NOMO-1 (cell line): ENCODE measurements around the gene BSCL2.
"Not testable (repeated sequence)": the region's sequence is repeated elsewhere in the genome, so short reads cannot be mapped to it uniquely, and the experiment has no call there.

Experiments used
- DNase-seq, 2 experiments: peaks; one replicate each; lab custom pipeline; 2025; ENCODE audit not compliant: unreplicated experiment in 2 of 2; lab: John Stamatoyannopoulos, UW

The BSCL2 gene

GRCh38 chr11:62719302-62719978 lies 12.2 kb upstream of the BSCL2 start:
- no peak for DNase-seq

- DNase-seq = no peak
Observed at GRCh38 chr11:62716816-62717215, 9.6 kb upstream of the BSCL2 start.

- DNase-seq = no peak
Observed at GRCh38 chr11:62716206-62716605, 9.0 kb upstream of the BSCL2 start.

DNA sequence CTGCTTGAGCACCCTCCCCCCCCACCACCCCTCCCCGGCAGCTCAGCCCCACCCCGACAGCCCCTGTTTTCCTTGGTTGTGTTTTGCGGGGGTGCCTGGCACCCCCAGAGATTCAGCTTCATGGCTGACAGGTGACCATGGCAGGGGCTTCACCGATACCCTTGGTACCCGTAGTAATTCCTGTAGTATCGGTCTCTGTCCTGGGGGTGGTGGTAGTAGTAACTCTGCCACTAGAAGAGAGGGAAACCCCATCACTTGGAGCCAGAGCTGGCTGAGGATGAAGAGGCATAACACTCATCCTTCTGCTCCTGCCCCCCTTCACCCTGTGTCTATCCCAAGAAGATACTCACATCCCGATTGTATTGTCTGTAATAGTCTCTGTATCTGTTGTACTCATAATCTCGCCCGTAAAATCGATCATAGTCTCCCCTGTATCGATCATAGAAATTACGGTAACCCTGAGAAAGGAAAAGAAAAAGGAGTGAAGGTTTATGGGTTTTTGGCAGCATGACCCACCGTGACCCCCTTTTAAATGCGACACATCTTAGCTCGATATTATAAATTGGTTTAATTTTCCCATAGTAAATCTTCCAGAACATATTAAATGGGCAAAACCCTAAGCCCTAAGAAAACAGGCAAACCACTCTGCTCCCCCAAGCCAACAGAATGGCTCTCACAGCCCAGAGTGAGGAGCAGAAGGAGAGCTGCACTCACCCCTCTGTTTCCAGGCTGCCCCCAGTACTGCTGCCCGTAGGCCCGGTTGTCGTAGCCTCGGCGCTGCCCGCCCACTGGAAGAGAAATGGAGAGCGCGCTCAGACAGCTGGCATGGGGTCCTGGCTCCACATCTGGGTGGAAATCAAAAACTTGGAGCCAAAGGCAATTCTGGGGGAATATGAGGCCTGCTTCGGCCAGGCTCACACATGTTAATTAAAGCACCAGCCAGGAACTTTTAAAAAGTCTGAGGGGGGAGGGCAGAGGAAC lies 8.2 kb upstream of the BSCL2 start:
- DNase-seq = no peak

DNA sequence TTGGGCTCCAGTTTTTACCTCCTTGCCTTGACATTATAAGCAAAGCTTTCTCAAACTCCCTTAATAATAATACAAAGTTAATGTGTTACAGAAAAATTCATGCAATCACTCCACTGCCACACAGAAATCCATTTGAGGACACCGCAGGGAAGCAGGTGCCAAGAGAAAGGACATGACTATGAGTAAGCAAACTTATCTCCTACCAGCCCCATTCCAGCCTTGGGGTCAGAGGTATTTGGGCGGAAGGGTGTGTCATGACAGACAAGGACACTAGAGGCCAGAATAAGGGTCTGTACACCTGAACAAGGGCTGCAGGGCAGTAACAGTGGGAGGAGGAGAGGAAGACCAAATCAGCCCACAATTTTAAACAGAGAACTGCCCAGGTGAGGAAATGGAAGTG lies 6.1 kb upstream of the BSCL2 start:
- DNase-seq = no peak

- no peak for DNase-seq
Observed at GRCh38 chr11:62712861-62713260, 5.6 kb upstream of the BSCL2 start.

DNA sequence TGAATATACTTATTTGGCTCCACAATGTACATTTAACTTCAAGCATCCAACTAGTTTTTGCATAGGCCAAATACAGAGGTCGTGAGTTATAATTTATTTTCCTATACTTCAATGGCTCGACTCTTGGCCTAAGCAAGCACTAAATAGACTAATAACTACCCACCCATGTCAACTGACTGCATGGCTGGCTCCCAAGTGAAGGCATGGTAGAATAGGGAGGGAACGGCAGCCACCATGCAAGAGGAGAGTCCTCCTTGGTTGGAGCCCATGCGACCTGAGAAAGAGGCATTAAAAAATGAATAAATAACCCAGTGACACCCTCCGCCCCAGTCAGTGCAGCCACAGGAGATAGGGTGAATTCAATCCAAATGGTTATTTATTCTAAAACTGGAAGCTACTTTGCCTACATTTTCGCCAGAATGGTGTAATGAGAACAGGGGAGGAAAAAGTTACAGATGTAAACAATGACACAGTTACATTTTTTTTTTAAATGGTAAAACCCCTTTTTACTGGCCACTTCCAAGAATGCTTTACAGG lies 5.1 kb upstream of the BSCL2 start:
- no peak for DNase-seq

DNA sequence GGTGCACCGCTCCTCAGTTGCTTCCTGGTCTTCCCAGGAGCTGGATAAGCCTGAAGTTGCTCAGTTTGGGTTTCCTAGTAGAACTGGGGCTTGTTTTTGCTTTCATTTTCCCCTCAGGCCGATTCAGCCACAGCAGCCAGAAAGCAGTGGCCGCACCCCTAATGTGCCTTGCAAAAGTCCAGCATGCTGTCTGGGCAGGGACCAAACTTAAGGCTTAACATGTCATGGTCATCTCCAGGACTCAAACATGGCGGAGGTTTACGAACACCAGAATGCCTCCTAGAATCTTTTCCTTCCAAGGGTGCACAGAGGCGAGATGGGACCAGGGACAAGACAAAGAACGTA lies 2.7 kb upstream of the BSCL2 start:
- DNase-seq = peak in 1 of 2 experiments; percentile 49

DNA sequence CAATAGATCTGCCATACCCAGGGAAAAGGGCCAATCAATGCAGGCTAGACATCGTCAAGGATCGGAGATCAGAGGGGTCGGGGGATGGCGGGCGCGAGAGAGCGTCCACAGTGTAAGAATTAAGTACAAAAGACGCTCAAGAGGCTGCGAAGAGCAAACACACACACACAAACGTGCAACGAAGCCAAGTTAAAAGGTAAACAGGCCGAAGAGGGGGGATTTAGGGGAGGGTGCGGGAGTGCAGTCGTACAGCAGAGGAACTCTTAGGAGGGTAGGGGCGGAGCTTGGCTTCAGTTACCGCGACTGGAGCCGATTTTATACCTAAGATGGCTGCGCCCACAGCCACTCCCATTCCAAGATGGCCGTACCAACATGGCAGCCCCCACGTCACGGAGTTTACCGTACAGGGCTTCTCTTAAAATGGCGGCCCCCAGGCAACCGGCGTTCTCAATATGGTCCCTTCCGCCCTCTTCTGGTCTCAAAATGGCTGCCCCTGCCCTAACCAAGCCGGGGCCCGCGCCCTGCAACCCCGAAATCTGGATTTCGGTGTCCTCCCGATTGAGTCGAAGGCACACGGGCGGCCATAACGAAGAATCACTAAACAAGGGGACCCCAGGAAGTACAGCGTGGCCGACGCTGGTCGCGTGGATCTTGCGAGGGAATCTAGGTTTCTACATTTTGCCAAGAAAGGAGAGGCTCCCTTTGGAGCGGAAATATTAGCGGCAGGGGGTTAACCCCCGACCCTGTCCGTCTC lies 2.2 kb upstream of the BSCL2 start:
- DNase-seq = peak; percentile 98

DNA sequence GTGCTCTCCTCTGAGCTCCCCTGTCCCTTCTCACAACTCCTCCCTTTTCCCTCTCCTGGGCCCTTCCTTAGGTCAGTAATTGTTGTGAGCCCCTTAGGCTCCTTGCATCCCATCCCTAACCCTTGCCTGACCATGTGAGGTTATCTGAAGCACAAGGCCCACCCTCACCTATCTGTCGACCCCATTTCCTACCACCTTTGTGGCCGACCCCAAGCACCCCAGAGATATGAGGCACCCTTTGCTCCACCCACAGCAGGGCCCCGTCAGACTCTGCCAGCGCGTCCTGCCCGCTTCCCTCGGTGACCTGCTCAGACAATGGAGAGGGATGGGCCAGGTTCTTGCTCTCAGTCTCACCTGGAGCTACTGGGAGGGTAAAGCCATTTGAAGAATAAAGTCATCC lies 1.6 kb upstream of the BSCL2 start:
- DNase-seq = peak in 1 of 2 experiments; percentile 33

- DNase-seq = no peak
Observed at GRCh38 chr11:62708392-62708791, 1.2 kb upstream of the BSCL2 start.

GRCh38 chr11:62706850-62707247 lies 375 bp downstream of the BSCL2 start:
- DNase-seq = no peak

DNA sequence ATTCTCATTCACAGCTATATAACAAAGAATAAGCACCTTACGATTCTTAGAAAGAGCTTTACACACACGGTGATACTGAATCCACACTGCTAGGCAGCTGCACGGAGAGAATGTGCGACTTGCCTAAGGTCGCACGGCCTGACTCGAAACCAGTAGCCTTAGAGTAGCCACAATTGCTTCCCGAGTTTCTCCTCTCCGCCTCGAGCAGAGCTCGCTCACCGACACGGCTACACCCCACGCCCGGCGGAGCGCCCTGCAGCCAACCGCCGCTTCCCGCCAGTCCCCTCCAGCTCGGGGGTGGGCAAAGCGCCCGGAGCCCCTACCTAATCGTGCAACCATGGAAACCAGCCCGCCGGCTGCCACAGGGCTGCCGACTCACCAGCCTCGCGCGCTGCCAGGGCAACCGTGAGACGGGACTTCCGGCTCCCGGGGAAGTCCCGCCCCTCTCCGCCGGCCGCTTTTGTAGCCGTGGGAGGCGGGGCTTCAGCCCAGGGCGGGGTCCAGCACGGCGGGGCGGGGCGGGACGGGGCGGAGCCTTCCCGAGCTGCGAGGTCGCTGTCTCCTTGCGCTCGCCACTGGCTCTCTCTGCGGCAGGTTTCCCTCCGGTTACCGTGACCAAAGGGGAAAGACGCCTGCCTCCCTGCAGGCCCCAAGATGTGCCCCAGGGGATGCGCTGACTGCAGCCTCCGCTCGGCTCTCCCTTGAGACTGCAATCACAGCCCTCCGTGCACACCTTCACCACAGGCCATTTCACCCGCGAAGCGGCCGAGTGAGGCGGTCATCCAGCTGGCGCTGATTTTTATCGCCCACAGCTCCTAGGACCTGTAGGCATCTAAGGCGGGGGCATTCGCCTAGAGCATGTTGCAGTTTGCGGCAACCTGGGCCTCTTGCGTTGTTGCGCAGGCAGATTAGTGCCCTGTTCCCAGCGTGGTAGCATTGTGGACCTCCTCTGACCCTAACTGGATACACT lies 1.1 kb downstream of the BSCL2 start:
- peak; percentile 81 to 87 for DNase-seq

GRCh38 chr11:62705413-62705812 lies 1.8 kb downstream of the BSCL2 start:
- no peak for DNase-seq

- DNase-seq = not testable (repeated sequence)
Observed at GRCh38 chr11:62703921-62704320, 3.3 kb downstream of the BSCL2 start.

DNA sequence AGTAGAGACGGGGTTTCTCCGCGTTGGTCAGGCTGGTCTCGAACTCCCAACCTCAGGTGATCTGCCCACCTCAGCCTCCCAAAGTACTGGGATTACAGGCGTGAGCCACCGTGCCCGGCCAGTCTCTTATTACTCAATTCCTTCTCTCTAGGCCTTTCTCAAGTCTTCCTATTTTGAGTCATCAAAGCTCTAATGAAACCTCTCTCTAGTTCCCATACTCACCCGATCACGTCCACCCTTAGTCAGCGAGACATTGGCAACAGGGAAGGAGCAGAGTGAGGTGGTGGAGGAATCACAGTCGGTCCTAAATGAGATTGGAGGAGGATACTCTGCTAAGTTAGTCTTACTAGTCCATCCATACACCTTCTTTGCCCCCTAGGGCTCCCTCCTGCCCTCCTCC lies 5.0 kb downstream of the BSCL2 start:
- DNase-seq = no peak

DNA sequence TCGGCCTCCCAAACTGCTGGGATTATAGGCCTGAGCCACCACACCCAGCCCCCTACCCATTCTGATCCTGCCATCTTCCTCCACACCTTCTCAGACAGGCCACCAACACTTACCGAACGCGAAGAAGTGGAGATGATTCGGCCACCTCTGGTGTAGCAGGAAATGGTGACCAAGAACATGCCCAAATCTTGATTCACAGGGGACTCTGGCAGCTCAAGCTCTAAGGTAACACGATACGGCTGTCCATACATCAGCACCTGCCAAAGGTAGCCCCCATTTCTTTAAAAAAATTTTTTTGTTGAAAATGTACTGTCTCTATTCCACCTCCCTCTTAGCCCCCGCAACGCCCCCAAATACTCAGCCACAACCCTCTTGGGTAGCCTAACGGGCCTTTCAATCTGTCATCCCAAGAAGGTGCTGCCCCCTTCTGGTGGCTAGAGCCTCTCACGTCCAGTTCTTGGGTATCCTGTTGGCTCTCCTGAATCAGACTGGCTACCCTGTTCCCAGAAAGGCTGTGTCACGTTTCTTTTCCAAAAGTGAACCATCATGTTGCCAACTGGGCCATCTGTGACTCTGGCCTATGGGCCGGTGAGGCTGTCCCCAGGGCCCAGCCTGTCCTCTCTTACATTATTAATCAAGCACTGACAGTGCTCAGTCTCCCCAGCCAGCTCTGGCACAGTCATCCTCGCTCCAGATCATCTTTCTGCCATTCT lies 12.6 kb downstream of the BSCL2 start:
- DNase-seq = peak; percentile 46 to 53

GRCh38 chr11:62693624-62694023 lies 13.6 kb downstream of the BSCL2 start:
- not testable (repeated sequence) for DNase-seq
